Neural cell (in vitro differentiated cells): ENCODE data around the gene NOL4L. TPM values are rescaled to one million over a fixed set of nuclear protein-coding genes. Genes with fewer than 3 reads are reported as not detected.

Source experiments
- H2AFZ ChIP-seq: fragments of 200-600, 300-800 bp; sonication (generic), shearing (Covaris generic); 2 replicates; pipeline ENCODE4 v1.6.0; 2014; ENCODE audit warnings: low read depth, mild to moderate bottlenecking, antibody characterized with exemption, low read length, moderate library complexity
- H3F3A ChIP-seq: fragments of 200-600 bp; shearing (Covaris generic); 2 replicates; pipeline ENCODE4 v1.6.1; 2016; ENCODE audit warnings: mild to moderate bottlenecking, moderate library complexity, mixed read lengths, antibody characterized with exemption, low read length; ENCODE audit not compliant: insufficient read depth, poor library complexity, severe bottlenecking
- H3K27ac ChIP-seq: fragments of 200-600, 300-800 bp; sonication (generic), shearing (Covaris generic); 2 replicates; pipeline ENCODE4 v1.5.1; 2014; ENCODE audit warnings: mild to moderate bottlenecking, low read length, moderate library complexity
- H3K27me3 ChIP-seq: fragments of 300-800, 200-600 bp; sonication (generic), shearing (Covaris generic); 2 replicates; pipeline ENCODE4 v1.6.0; 2014; ENCODE audit warnings: mild to moderate bottlenecking, low read depth, low read length, moderate library complexity; ENCODE audit not compliant: insufficient read depth
- H3K36me3 ChIP-seq: fragments of 300-800, 200-600 bp; sonication (generic), shearing (Covaris generic); 2 replicates; pipeline ENCODE4 v1.5.1; 2014; ENCODE audit warnings: mild to moderate bottlenecking, antibody characterized with exemption, low read length, moderate library complexity; ENCODE audit not compliant: insufficient read depth
- H3K4me2 ChIP-seq: fragments of 300-800, 200-600 bp; sonication (generic), shearing (Covaris generic); 2 replicates; pipeline ENCODE4 v1.6.0; 2014; ENCODE audit warnings: mild to moderate bottlenecking, low read length
- H3K4me3 ChIP-seq: fragments of 300-800, 200-600 bp; sonication (generic), shearing (Covaris generic); 2 replicates; pipeline ENCODE4 v1.5.1; 2014; ENCODE audit warnings: mild to moderate bottlenecking, low read length, moderate library complexity
- H3K79me2 ChIP-seq: fragments of 200-600 bp; shearing (Covaris generic); replicated peaks from 2 replicates; pipeline ENCODE4 v1.6.0; 2014; ENCODE audit warnings: mild to moderate bottlenecking, low read length, moderate library complexity; ENCODE audit not compliant: insufficient read depth
- H3K9ac ChIP-seq: fragments of 300-800, 200-600 bp; sonication (generic), shearing (Covaris generic); 2 replicates; pipeline ENCODE4 v1.6.1; 2016; ENCODE audit warnings: mild to moderate bottlenecking, low read length, mixed read lengths
- H3K9me2 ChIP-seq: fragments of 200-600 bp; shearing (Covaris generic); 2 replicates; pipeline ENCODE4 v1.6.1; 2016; ENCODE audit warnings: mild to moderate bottlenecking, low read length, mixed read lengths; ENCODE audit not compliant: insufficient read depth
- H3K9me3 ChIP-seq: fragments of 200-600, 300-800 bp; sonication (generic), shearing (Covaris generic); 2 replicates; pipeline ENCODE4 v1.6.1; 2016; ENCODE audit warnings: mild to moderate bottlenecking, mixed run types, low read length, moderate library complexity, mixed read lengths
- H4K20me1 ChIP-seq: fragments of 200-600 bp; shearing (Covaris generic); 2 replicates; pipeline ENCODE4 v1.6.1; 2016; ENCODE audit warnings: mild to moderate bottlenecking, mixed run types; ENCODE audit not compliant: insufficient read depth
- CTCF ChIP-seq: fragments of 450-650 bp; IDR thresholded peaks from 2 replicates; pipeline ENCODE4 v1.5.1; 2014; ENCODE audit warnings: antibody characterized with exemption, mild to moderate bottlenecking, moderate library complexity; ENCODE audit not compliant: poor library complexity, severe bottlenecking
- EP300 ChIP-seq: fragments of 450-650 bp; conservative IDR thresholded peaks from 2 replicates; pipeline ENCODE4 v1.6.1; 2014; ENCODE audit warnings: antibody characterized with exemption, mild to moderate bottlenecking, moderate library complexity; ENCODE audit not compliant: poor library complexity, severe bottlenecking
- EZH2 ChIP-seq: fragments of 200-600, 300-800 bp; shearing (Covaris generic), sonication (generic); IDR thresholded peaks from 2 replicates; pipeline ENCODE4 v1.6.1; 2014; ENCODE audit warnings: antibody characterized with exemption, low read length, borderline replicate concordance, mild to moderate bottlenecking; ENCODE audit not compliant: insufficient read depth, poor library complexity, severe bottlenecking
- MXI1 ChIP-seq: fragments of 450-650 bp; conservative IDR thresholded peaks from 2 replicates; pipeline ENCODE4 v1.6.1; 2014; ENCODE audit warnings: antibody characterized with exemption, mild to moderate bottlenecking; ENCODE audit not compliant: poor library complexity, severe bottlenecking
- POLR2AphosphoS5 ChIP-seq: IDR thresholded peaks from 2 replicates; pipeline ENCODE4 v1.6.1; 2012
- RAD21 ChIP-seq: fragments of 450-650 bp; conservative IDR thresholded peaks from 2 replicates; pipeline ENCODE4 v1.6.1; 2014; ENCODE audit warnings: antibody characterized with exemption, mild to moderate bottlenecking, moderate library complexity
- REST ChIP-seq: IDR thresholded peaks from 2 replicates; pipeline ENCODE4 v1.6.1; 2012; ENCODE audit warnings: borderline replicate concordance
- SMC3 ChIP-seq: fragments of 450-650 bp; conservative IDR thresholded peaks from 2 replicates; pipeline ENCODE4 v1.6.1; 2014; ENCODE audit warnings: antibody characterized with exemption, mild to moderate bottlenecking, moderate library complexity; ENCODE audit not compliant: poor library complexity
- TAF1 ChIP-seq: IDR thresholded peaks from 2 replicates; pipeline ENCODE4 v1.6.1; 2012; ENCODE audit warnings: low read depth
- polyA plus RNA-seq: library from polyadenylated mRNA; depleted of rRNA; stranded (reverse); fragments of >200 nt; gene quantifications from 2 replicates; pipeline ENCODE4 v1.2.3, GENCODE V29; 2014

Gene NOL4L
- polyA plus RNA-seq, 1 donor from 2014 or later = 20.4 TPM

- H3K4me3 ChIP-seq = no peak overlapping the region
- no peak overlapping the region for H2AFZ ChIP-seq
- H4K20me1 ChIP-seq = no peaks in the 10 kb centered on the region
- H3F3A ChIP-seq = no peaks in the 10 kb centered on the region
- H3K9ac ChIP-seq = no peak overlapping the region
- no peak overlapping the region for H3K4me2 ChIP-seq
- no peaks in the 10 kb centered on the region for H3K27me3 ChIP-seq
- H3K36me3 ChIP-seq = no peaks in the 10 kb centered on the region
- no peaks in the 10 kb centered on the region for H3K79me2 ChIP-seq
- TF ChIP-seq MXI1 (no peak), POLR2AphosphoS5 (no peak), RAD21 (no peak), CTCF (no peak), SMC3 (no peak), REST (no peak), EP300 (no peak), EZH2 (no peak), TAF1 (no peak)
- no peaks in the 10 kb centered on the region for H3K9me2 ChIP-seq
- H3K9me3 ChIP-seq = no peaks in the 10 kb centered on the region
- no peak overlapping the region for H3K27ac ChIP-seq
These were observed 43.9 kb upstream of the NOL4L start for GRCh38 chr20:32628960-32629530.

- Histone ChIP-seq H3K9me2 (no peaks in the 10 kb centered on the region), H3K79me2 (no peaks in the 10 kb centered on the region), H4K20me1 (no peaks in the 10 kb centered on the region), H3K36me3 (no peaks in the 10 kb centered on the region), H3K4me2 (no peak overlapping the region), H3K4me3 (no peak overlapping the region), H3K27me3 (no peaks in the 10 kb centered on the region), H3K9ac (peak overlapping the region; percentile 44), H3K9me3 (no peaks in the 10 kb centered on the region), H3F3A (no peaks in the 10 kb centered on the region), H3K27ac (peak overlapping the region; percentile 28), H2AFZ (no peak overlapping the region)
- TF ChIP-seq TAF1 (no peak), REST (no peak)
These were observed 41.9 kb upstream of the NOL4L start for GRCh38 chr20:32626859-32627636.
